ENCODE data around the gene CNNM1. TPM values are rescaled to one million over a fixed set of nuclear protein-coding genes. Genes with fewer than 3 reads are reported as not detected.

Gene CNNM1
- total RNA-seq, 1 donor from 2014 or later, result 0.08 TPM

GRCh38 chr10:99382176-99382575 is 53.0 kb downstream of the CNNM1 start:
- Mint-ChIP-seq H3K36me3 (ENCODE audit: low read depth, unreplicated experiment) (no peaks in the 10 kb centered on the region), H3K27ac (ENCODE audit: unreplicated experiment) (no peak overlapping the region), H3K27me3 (ENCODE audit: unreplicated experiment) (peaks cover 4% of the 10 kb centered on the region), H3K4me1 (ENCODE audit: unreplicated experiment) (peaks cover 9% of the 10 kb centered on the region), H3K4me3 (ENCODE audit: unreplicated experiment) (no peak overlapping the region), H3K9me3 (ENCODE audit: unreplicated experiment) (no peaks in the 10 kb centered on the region)
- DNase-seq (ENCODE audit: low spot score), result no peak
- TF ChIP-seq CTCF (IDR thresholded peaks at IDR 0.05; ENCODE audit: unreplicated experiment), result no peak

GRCh38 chr10:99387071-99387470 is 57.9 kb downstream of the CNNM1 start:
- H3K36me3 Mint-ChIP-seq (ENCODE audit: low read depth, unreplicated experiment), result no peaks in the 10 kb centered on the region
- H3K27me3 Mint-ChIP-seq (ENCODE audit: unreplicated experiment), result no peaks in the 10 kb centered on the region
- DNase-seq (ENCODE audit: low spot score), result no peak
- no peak overlapping the region for H3K27ac Mint-ChIP-seq (ENCODE audit: unreplicated experiment)
- peaks cover 13% of the 10 kb centered on the region for H3K4me1 Mint-ChIP-seq (ENCODE audit: unreplicated experiment)
- TF ChIP-seq CTCF (IDR thresholded peaks at IDR 0.05; ENCODE audit: unreplicated experiment), result no peak
- H3K4me3 Mint-ChIP-seq (ENCODE audit: unreplicated experiment), result no peak overlapping the region
- H3K9me3 Mint-ChIP-seq (ENCODE audit: unreplicated experiment), result no peaks in the 10 kb centered on the region

- no peak for DNase-seq (ENCODE audit: low spot score)
- Mint-ChIP-seq H3K27ac (ENCODE audit: unreplicated experiment) (no peak overlapping the region), H3K4me3 (ENCODE audit: unreplicated experiment) (no peak overlapping the region), H3K27me3 (ENCODE audit: unreplicated experiment) (no peaks in the 10 kb centered on the region), H3K36me3 (ENCODE audit: low read depth, unreplicated experiment) (no peaks in the 10 kb centered on the region), H3K9me3 (ENCODE audit: unreplicated experiment) (no peaks in the 10 kb centered on the region), H3K4me1 (ENCODE audit: unreplicated experiment) (peaks cover 18% of the 10 kb centered on the region)
- TF ChIP-seq CTCF (IDR thresholded peaks at IDR 0.05; ENCODE audit: unreplicated experiment), result no peak
Observed at GRCh38 chr10:99387541-99387940, 58.4 kb downstream of the CNNM1 start.

GRCh38 chr10:99389729-99390480 is 60.7 kb downstream of the CNNM1 start:
- H3K36me3 Mint-ChIP-seq (ENCODE audit: low read depth, unreplicated experiment), result no peaks in the 10 kb centered on the region
- no peaks in the 10 kb centered on the region for H3K9me3 Mint-ChIP-seq (ENCODE audit: unreplicated experiment)
- DNase-seq (ENCODE audit: low spot score), result no peak
- no peaks in the 10 kb centered on the region for H3K27me3 Mint-ChIP-seq (ENCODE audit: unreplicated experiment)
- no peak overlapping the region for H3K4me3 Mint-ChIP-seq (ENCODE audit: unreplicated experiment)
- H3K27ac Mint-ChIP-seq (ENCODE audit: unreplicated experiment), result no peak overlapping the region
- TF ChIP-seq CTCF (IDR thresholded peaks at IDR 0.05; ENCODE audit: unreplicated experiment), result no peak
- H3K4me1 Mint-ChIP-seq (ENCODE audit: unreplicated experiment), result peaks cover 16% of the 10 kb centered on the region

- no peak for DNase-seq (ENCODE audit: low spot score)
- Mint-ChIP-seq H3K27ac (ENCODE audit: unreplicated experiment) (no peak overlapping the region), H3K27me3 (ENCODE audit: unreplicated experiment) (no peaks in the 10 kb centered on the region), H3K4me3 (ENCODE audit: unreplicated experiment) (no peak overlapping the region), H3K4me1 (ENCODE audit: unreplicated experiment) (peaks cover 23% of the 10 kb centered on the region), H3K36me3 (ENCODE audit: low read depth, unreplicated experiment) (no peaks in the 10 kb centered on the region), H3K9me3 (ENCODE audit: unreplicated experiment) (no peaks in the 10 kb centered on the region)
- no peak for TF ChIP-seq CTCF (IDR thresholded peaks at IDR 0.05; ENCODE audit: unreplicated experiment)
Observed at GRCh38 chr10:99391346-99391745, 62.2 kb downstream of the CNNM1 start.

Measured in endothelial cell (in vitro differentiated cells).